Liver (tissue), 9 donors: Measurements from ENCODE around the gene KIF26B. TPM values are rescaled to one million over a fixed set of nuclear protein-coding genes. Genes with fewer than 3 reads are reported as not detected.

Source experiments
- DNase-seq: peaks from one replicate; pipeline ENCODE4 v3.0.0-alpha.2; 2017; ENCODE audit warnings: low spot score
- H3K27ac ChIP-seq, 2 donors: one replicate each; pipeline ENCODE4 v1.7.0; 2013; ENCODE audit warnings: inconsistent platforms in 2 of 2, low read length in 2 of 2, control low read depth in 1 of 2, low read depth in 1 of 2, mild to moderate bottlenecking in 1 of 2
- H3K27me3 ChIP-seq, 4 donors: one replicate each; pipeline versions ENCODE4 v1.6.1 to v1.7.0; 2013; ENCODE audit warnings: low read length in 3 of 4, inconsistent platforms in 1 of 4, mild to moderate bottlenecking in 1 of 4, moderate library complexity in 1 of 4; ENCODE audit not compliant: control insufficient read depth in 4 of 4, insufficient read depth in 4 of 4
- H3K36me3 ChIP-seq, 4 donors: one replicate each; pipeline versions ENCODE4 v1.6.1 to v1.7.0; 2013; ENCODE audit warnings: low read length in 3 of 4, mild to moderate bottlenecking in 3 of 4, low read depth in 1 of 4, moderate library complexity in 1 of 4; ENCODE audit not compliant: control insufficient read depth in 4 of 4, insufficient read depth in 3 of 4
- H3K4me1 ChIP-seq, 4 donors: one replicate each; pipeline versions ENCODE4 v1.6.1 to v1.7.0; 2013; ENCODE audit warnings: low read length in 3 of 4, mild to moderate bottlenecking in 3 of 4, moderate library complexity in 1 of 4; ENCODE audit not compliant: control insufficient read depth in 4 of 4, insufficient read depth in 4 of 4
- H3K4me3 ChIP-seq, 3 donors: one replicate each; pipeline versions ENCODE4 v1.6.1 to v1.7.0; 2013; ENCODE audit warnings: low read length in 3 of 3, control low read depth in 1 of 3, low read depth in 1 of 3, mild to moderate bottlenecking in 1 of 3
- H3K9ac ChIP-seq, 2 donors: one replicate each; pipeline ENCODE4 v1.7.0; 2013; ENCODE audit warnings: low read length in 2 of 2, mild to moderate bottlenecking in 2 of 2, moderate library complexity in 2 of 2, control low read depth in 1 of 2, low read depth in 1 of 2
- H3K9me3 ChIP-seq, 4 donors: one replicate each; pipeline versions ENCODE4 v1.6.1 to v1.7.0; 2013; ENCODE audit warnings: low read length in 3 of 4; ENCODE audit not compliant: control insufficient read depth in 4 of 4
- ATF3 ChIP-seq: IDR thresholded peaks from 2 replicates; pipeline ENCODE4 v1.6.1; 2016; ENCODE audit warnings: antibody characterized with exemption
- CTCF ChIP-seq: fragments of 150-350 bp; IDR thresholded peaks from 2 replicates; pipeline ENCODE4 v1.5.1; 2017; ENCODE audit warnings: improper control_type of control experiment, low read depth, low read length; ENCODE audit not compliant: missing input control
- EGR1 ChIP-seq, 2 donors: IDR thresholded peaks; 2 replicates each; pipeline ENCODE4 v1.6.1; 2016 to 2018; ENCODE audit warnings: antibody characterized with exemption in 2 of 2, low read depth in 2 of 2
- FOXA1 ChIP-seq: IDR thresholded peaks from 2 replicates; pipeline ENCODE4 v1.6.1; 2016; ENCODE audit warnings: antibody characterized with exemption
- FOXA2 ChIP-seq: IDR thresholded peaks from 2 replicates; pipeline ENCODE4 v1.6.1; 2016; ENCODE audit warnings: antibody characterized with exemption
- GABPA ChIP-seq, 2 donors: IDR thresholded peaks in 1 of 2; conservative IDR thresholded peaks in 1 of 2; 2 replicates each; pipeline ENCODE4 v1.6.1; 2016; ENCODE audit warnings: antibody characterized with exemption in 2 of 2, mild to moderate bottlenecking in 1 of 2, moderate library complexity in 1 of 2
- HNF4A ChIP-seq, 2 donors: conservative IDR thresholded peaks; 2 replicates each; pipeline ENCODE4 v1.6.1; 2016; ENCODE audit warnings: antibody characterized with exemption in 2 of 2, mild to moderate bottlenecking in 2 of 2
- HNF4G ChIP-seq: IDR thresholded peaks from 2 replicates; pipeline ENCODE4 v1.6.1; 2016; ENCODE audit warnings: antibody characterized with exemption
- JUND ChIP-seq, 2 donors: IDR thresholded peaks; 2 replicates each; pipeline ENCODE4 v1.6.1; 2016; ENCODE audit warnings: antibody characterized with exemption in 2 of 2
- MAX ChIP-seq: IDR thresholded peaks from 2 replicates; pipeline ENCODE4 v1.6.1; 2016; ENCODE audit warnings: antibody characterized with exemption
- NR2F2 ChIP-seq: IDR thresholded peaks from 2 replicates; pipeline ENCODE4 v1.6.1; 2016; ENCODE audit warnings: antibody characterized with exemption
- RAD21 ChIP-seq, 2 donors: IDR thresholded peaks; 2 replicates each; pipeline ENCODE4 v1.6.1; 2016; ENCODE audit warnings: antibody characterized with exemption in 2 of 2, mild to moderate bottlenecking in 2 of 2
- REST ChIP-seq: IDR thresholded peaks from 2 replicates; pipeline ENCODE4 v1.6.1; 2016; ENCODE audit warnings: antibody characterized with exemption, mild to moderate bottlenecking
- RXRA ChIP-seq, 2 donors: IDR thresholded peaks; 2 replicates each; pipeline ENCODE4 v1.6.1; 2017 to 2018; ENCODE audit warnings: antibody characterized with exemption in 2 of 2, mild to moderate bottlenecking in 1 of 2
- SP1 ChIP-seq: IDR thresholded peaks from 2 replicates; pipeline ENCODE4 v1.6.1; 2018; ENCODE audit warnings: antibody characterized with exemption, mild to moderate bottlenecking
- TAF1 ChIP-seq: conservative IDR thresholded peaks from 2 replicates; pipeline ENCODE4 v1.6.1; 2016; ENCODE audit warnings: antibody characterized with exemption, mild to moderate bottlenecking
- YY1 ChIP-seq: IDR thresholded peaks from 2 replicates; pipeline ENCODE4 v1.6.1; 2016; ENCODE audit warnings: antibody characterized with exemption, mild to moderate bottlenecking
- ZBTB33 ChIP-seq: IDR thresholded peaks from 2 replicates; pipeline ENCODE4 v1.6.1; 2016; ENCODE audit warnings: antibody characterized with exemption
- WGBS: extraction: QIAGEN DNeasy Blood & Tissue Kit; methylation state at CpG from one replicate; pipeline ENCODE4 v1.1.7; 2013; 5-methylcytosine and 5-hydroxymethylcytosine counted together
- polyA plus RNA-seq, 2 donors: library from polyadenylated mRNA; stranded (reverse) in 1 of 2; unstranded in 1 of 2; fragments of 200-250 nt in 1 of 2; fragments of >200 nt in 1 of 2; fragmentation: Nextera tagmentation in 1 of 2; extraction: Ambion mirVana in 1 of 2; gene quantifications; one replicate each; pipeline versions ENCODE4 v1.2.1 to v1.2.3, GENCODE V29; 2013 to 2015
- total RNA-seq, 2 donors: library from RNA; depleted of rRNA; stranded (reverse); fragments of >200 nt; gene quantifications; one replicate each; pipeline ENCODE4 v1.2.3, GENCODE V29; 2014
- donor health status: healthy.
- donor health status: healthy.
- donor health status: healthy.
- donor health status: healthy.
- donor health status: healthy.

The KIF26B gene
- total and polyA plus RNA-seq, 4 donors: 0.10 to 1.7 (median 0.34) TPM

GRCh38 chr1:245566134-245566533 is 411.3 kb downstream of the KIF26B start:
- Histone ChIP-seq H3K9ac (no peak overlapping the region), H3K9me3 (no peaks in the 10 kb centered on the region), H3K27me3 (no peaks in the 10 kb centered on the region), H3K4me1 (no peaks in the 10 kb centered on the region), H3K36me3 (no peaks in the 10 kb centered on the region), H3K27ac (no peak overlapping the region), H3K4me3 (no peak overlapping the region)
- no peak for DNase-seq
- TF ChIP-seq CTCF (no peak), YY1 (no peak), ATF3 (no peak), ZBTB33 (no peak), FOXA2 (no peak), HNF4A (conservative IDR thresholded peaks at IDR 0.05) (no peak), RAD21 (IDR thresholded peaks at IDR 0.05) (no peak), SP1 (no peak), GABPA (IDR thresholded peaks at IDR 0.05 in 1 of 2, conservative IDR thresholded peaks at IDR 0.05 in 1 of 2) (no peak), RXRA (IDR thresholded peaks at IDR 0.05) (no peak), MAX (no peak), JUND (IDR thresholded peaks at IDR 0.05) (no peak), REST (no peak), NR2F2 (no peak)
- WGBS: 85% methylated on average over 2 of the region's 2 CpGs

GRCh38 chr1:245566952-245567351 is 412.2 kb downstream of the KIF26B start:
- Histone ChIP-seq H3K4me1 (no peaks in the 10 kb centered on the region), H3K9me3 (no peaks in the 10 kb centered on the region), H3K27me3 (no peaks in the 10 kb centered on the region), H3K4me3 (no peak overlapping the region), H3K36me3 (no peaks in the 10 kb centered on the region), H3K27ac (no peak overlapping the region), H3K9ac (no peak overlapping the region)
- WGBS: 38% methylated on average over 6 of the region's 6 CpGs
- no peak for DNase-seq
- TF ChIP-seq YY1 (no peak), JUND (IDR thresholded peaks at IDR 0.05) (no peak), MAX (no peak), GABPA (IDR thresholded peaks at IDR 0.05 in 1 of 2, conservative IDR thresholded peaks at IDR 0.05 in 1 of 2) (no peak), RXRA (IDR thresholded peaks at IDR 0.05) (no peak), CTCF (no peak), ATF3 (no peak), HNF4A (conservative IDR thresholded peaks at IDR 0.05) (no peak), TAF1 (no peak), ZBTB33 (no peak), RAD21 (IDR thresholded peaks at IDR 0.05) (no peak), HNF4G (no peak), FOXA1 (no peak), EGR1 (IDR thresholded peaks at IDR 0.05; ENCODE audit: low read depth in 2 of 2) (no peak), FOXA2 (no peak)
